Neural cell (in vitro differentiated cells): Measurements from ENCODE around the gene PGA3. TPM values are rescaled to one million over a fixed set of nuclear protein-coding genes. Genes with fewer than 3 reads are reported as not detected.
"Not testable (repeated sequence)": the region's sequence is repeated elsewhere in the genome, so short reads cannot be mapped to it uniquely, and the experiment has no call there.

Source experiments
- H2AFZ ChIP-seq: fragments of 200-600, 300-800 bp; sonication (generic), shearing (Covaris generic); 2 replicates; pipeline ENCODE4 v1.6.0; 2014; ENCODE audit warnings: low read depth, mild to moderate bottlenecking, antibody characterized with exemption, low read length, moderate library complexity
- H3F3A ChIP-seq: fragments of 200-600 bp; shearing (Covaris generic); 2 replicates; pipeline ENCODE4 v1.6.1; 2016; ENCODE audit warnings: mild to moderate bottlenecking, moderate library complexity, mixed read lengths, antibody characterized with exemption, low read length; ENCODE audit not compliant: insufficient read depth, poor library complexity, severe bottlenecking
- H3K27ac ChIP-seq: fragments of 200-600, 300-800 bp; sonication (generic), shearing (Covaris generic); 2 replicates; pipeline ENCODE4 v1.5.1; 2014; ENCODE audit warnings: mild to moderate bottlenecking, low read length, moderate library complexity
- H3K27me3 ChIP-seq: fragments of 300-800, 200-600 bp; sonication (generic), shearing (Covaris generic); 2 replicates; pipeline ENCODE4 v1.6.0; 2014; ENCODE audit warnings: mild to moderate bottlenecking, low read depth, low read length, moderate library complexity; ENCODE audit not compliant: insufficient read depth
- H3K36me3 ChIP-seq: fragments of 300-800, 200-600 bp; sonication (generic), shearing (Covaris generic); 2 replicates; pipeline ENCODE4 v1.5.1; 2014; ENCODE audit warnings: mild to moderate bottlenecking, antibody characterized with exemption, low read length, moderate library complexity; ENCODE audit not compliant: insufficient read depth
- H3K4me2 ChIP-seq: fragments of 300-800, 200-600 bp; sonication (generic), shearing (Covaris generic); 2 replicates; pipeline ENCODE4 v1.6.0; 2014; ENCODE audit warnings: mild to moderate bottlenecking, low read length
- H3K4me3 ChIP-seq: fragments of 300-800, 200-600 bp; sonication (generic), shearing (Covaris generic); 2 replicates; pipeline ENCODE4 v1.5.1; 2014; ENCODE audit warnings: mild to moderate bottlenecking, low read length, moderate library complexity
- H3K79me2 ChIP-seq: fragments of 200-600 bp; shearing (Covaris generic); replicated peaks from 2 replicates; pipeline ENCODE4 v1.6.0; 2014; ENCODE audit warnings: mild to moderate bottlenecking, low read length, moderate library complexity; ENCODE audit not compliant: insufficient read depth
- H3K9ac ChIP-seq: fragments of 300-800, 200-600 bp; sonication (generic), shearing (Covaris generic); 2 replicates; pipeline ENCODE4 v1.6.1; 2016; ENCODE audit warnings: mild to moderate bottlenecking, low read length, mixed read lengths
- H3K9me2 ChIP-seq: fragments of 200-600 bp; shearing (Covaris generic); 2 replicates; pipeline ENCODE4 v1.6.1; 2016; ENCODE audit warnings: mild to moderate bottlenecking, low read length, mixed read lengths; ENCODE audit not compliant: insufficient read depth
- H3K9me3 ChIP-seq: fragments of 200-600, 300-800 bp; sonication (generic), shearing (Covaris generic); 2 replicates; pipeline ENCODE4 v1.6.1; 2016; ENCODE audit warnings: mild to moderate bottlenecking, mixed run types, low read length, moderate library complexity, mixed read lengths
- H4K20me1 ChIP-seq: fragments of 200-600 bp; shearing (Covaris generic); 2 replicates; pipeline ENCODE4 v1.6.1; 2016; ENCODE audit warnings: mild to moderate bottlenecking, mixed run types; ENCODE audit not compliant: insufficient read depth
- EP300 ChIP-seq: fragments of 450-650 bp; conservative IDR thresholded peaks from 2 replicates; pipeline ENCODE4 v1.6.1; 2014; ENCODE audit warnings: antibody characterized with exemption, mild to moderate bottlenecking, moderate library complexity; ENCODE audit not compliant: poor library complexity, severe bottlenecking
- MXI1 ChIP-seq: fragments of 450-650 bp; conservative IDR thresholded peaks from 2 replicates; pipeline ENCODE4 v1.6.1; 2014; ENCODE audit warnings: antibody characterized with exemption, mild to moderate bottlenecking; ENCODE audit not compliant: poor library complexity, severe bottlenecking
- POLR2AphosphoS5 ChIP-seq: IDR thresholded peaks from 2 replicates; pipeline ENCODE4 v1.6.1; 2012
- RAD21 ChIP-seq: fragments of 450-650 bp; conservative IDR thresholded peaks from 2 replicates; pipeline ENCODE4 v1.6.1; 2014; ENCODE audit warnings: antibody characterized with exemption, mild to moderate bottlenecking, moderate library complexity
- TAF1 ChIP-seq: IDR thresholded peaks from 2 replicates; pipeline ENCODE4 v1.6.1; 2012; ENCODE audit warnings: low read depth
- polyA plus RNA-seq: library from polyadenylated mRNA; depleted of rRNA; stranded (reverse); fragments of >200 nt; gene quantifications from 2 replicates; pipeline ENCODE4 v1.2.3, GENCODE V29; 2014
- TF ChIP-seq, protein P1 (sequence below): fragments of 450-650 bp; IDR thresholded peaks from 2 replicates; pipeline ENCODE4 v1.5.1; 2014; ENCODE audit warnings: antibody characterized with exemption, mild to moderate bottlenecking, moderate library complexity; ENCODE audit not compliant: poor library complexity, severe bottlenecking
- TF ChIP-seq, protein P2 (sequence below): IDR thresholded peaks from 2 replicates; pipeline ENCODE4 v1.6.1; 2012; ENCODE audit warnings: borderline replicate concordance

Gene PGA3
- polyA plus RNA-seq, 1 donor from 2014 or later: not detected

DNA sequence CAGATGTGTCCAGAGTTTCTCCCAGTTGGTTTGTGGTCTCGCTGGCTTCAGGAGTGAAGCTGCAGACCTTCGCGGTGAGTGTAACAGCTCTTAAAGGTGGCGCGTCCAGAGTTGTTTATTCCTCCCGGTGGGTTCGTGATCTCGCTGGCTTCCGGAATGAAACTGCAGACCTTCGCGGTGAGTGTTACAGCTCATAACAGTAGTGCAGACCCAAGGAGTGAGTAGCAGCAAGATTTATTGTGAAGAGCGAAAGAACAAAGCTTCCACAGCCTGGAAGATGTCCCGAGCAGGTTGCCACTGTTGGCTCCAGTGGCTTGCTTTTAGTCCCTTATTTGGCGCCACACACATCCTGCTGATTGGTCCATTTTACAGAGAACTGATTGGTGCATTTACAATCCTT, 1.8 kb upstream of the PGA3 start:
- Histone ChIP-seq H3K9me2 (no peaks in the 10 kb centered on the region), H3K36me3 (no peaks in the 10 kb centered on the region), H3F3A (no peaks in the 10 kb centered on the region), H3K9me3 (no peaks in the 10 kb centered on the region), H3K79me2 (no peaks in the 10 kb centered on the region), H3K9ac (no peak overlapping the region), H4K20me1 (no peaks in the 10 kb centered on the region), H3K27ac (no peak overlapping the region), H3K4me2 (no peak overlapping the region), H3K4me3 (no peak overlapping the region), H2AFZ (no peak overlapping the region), H3K27me3 (no peaks in the 10 kb centered on the region)
- no peak for TF ChIP-seq RAD21
- no peak for TF ChIP-seq MXI1
- TF ChIP-seq, protein P1, sequence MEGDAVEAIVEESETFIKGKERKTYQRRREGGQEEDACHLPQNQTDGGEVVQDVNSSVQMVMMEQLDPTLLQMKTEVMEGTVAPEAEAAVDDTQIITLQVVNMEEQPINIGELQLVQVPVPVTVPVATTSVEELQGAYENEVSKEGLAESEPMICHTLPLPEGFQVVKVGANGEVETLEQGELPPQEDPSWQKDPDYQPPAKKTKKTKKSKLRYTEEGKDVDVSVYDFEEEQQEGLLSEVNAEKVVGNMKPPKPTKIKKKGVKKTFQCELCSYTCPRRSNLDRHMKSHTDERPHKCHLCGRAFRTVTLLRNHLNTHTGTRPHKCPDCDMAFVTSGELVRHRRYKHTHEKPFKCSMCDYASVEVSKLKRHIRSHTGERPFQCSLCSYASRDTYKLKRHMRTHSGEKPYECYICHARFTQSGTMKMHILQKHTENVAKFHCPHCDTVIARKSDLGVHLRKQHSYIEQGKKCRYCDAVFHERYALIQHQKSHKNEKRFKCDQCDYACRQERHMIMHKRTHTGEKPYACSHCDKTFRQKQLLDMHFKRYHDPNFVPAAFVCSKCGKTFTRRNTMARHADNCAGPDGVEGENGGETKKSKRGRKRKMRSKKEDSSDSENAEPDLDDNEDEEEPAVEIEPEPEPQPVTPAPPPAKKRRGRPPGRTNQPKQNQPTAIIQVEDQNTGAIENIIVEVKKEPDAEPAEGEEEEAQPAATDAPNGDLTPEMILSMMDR: no peak
- TF ChIP-seq TAF1: no peak
- no peak for TF ChIP-seq EP300
- no peak for TF ChIP-seq POLR2AphosphoS5
- TF ChIP-seq, protein P2, sequence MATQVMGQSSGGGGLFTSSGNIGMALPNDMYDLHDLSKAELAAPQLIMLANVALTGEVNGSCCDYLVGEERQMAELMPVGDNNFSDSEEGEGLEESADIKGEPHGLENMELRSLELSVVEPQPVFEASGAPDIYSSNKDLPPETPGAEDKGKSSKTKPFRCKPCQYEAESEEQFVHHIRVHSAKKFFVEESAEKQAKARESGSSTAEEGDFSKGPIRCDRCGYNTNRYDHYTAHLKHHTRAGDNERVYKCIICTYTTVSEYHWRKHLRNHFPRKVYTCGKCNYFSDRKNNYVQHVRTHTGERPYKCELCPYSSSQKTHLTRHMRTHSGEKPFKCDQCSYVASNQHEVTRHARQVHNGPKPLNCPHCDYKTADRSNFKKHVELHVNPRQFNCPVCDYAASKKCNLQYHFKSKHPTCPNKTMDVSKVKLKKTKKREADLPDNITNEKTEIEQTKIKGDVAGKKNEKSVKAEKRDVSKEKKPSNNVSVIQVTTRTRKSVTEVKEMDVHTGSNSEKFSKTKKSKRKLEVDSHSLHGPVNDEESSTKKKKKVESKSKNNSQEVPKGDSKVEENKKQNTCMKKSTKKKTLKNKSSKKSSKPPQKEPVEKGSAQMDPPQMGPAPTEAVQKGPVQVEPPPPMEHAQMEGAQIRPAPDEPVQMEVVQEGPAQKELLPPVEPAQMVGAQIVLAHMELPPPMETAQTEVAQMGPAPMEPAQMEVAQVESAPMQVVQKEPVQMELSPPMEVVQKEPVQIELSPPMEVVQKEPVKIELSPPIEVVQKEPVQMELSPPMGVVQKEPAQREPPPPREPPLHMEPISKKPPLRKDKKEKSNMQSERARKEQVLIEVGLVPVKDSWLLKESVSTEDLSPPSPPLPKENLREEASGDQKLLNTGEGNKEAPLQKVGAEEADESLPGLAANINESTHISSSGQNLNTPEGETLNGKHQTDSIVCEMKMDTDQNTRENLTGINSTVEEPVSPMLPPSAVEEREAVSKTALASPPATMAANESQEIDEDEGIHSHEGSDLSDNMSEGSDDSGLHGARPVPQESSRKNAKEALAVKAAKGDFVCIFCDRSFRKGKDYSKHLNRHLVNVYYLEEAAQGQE: no peak

- not testable (repeated sequence) for H3K9ac ChIP-seq, H3K9me2 ChIP-seq, H3K4me3 ChIP-seq, H4K20me1 ChIP-seq, H3F3A ChIP-seq, H3K4me2 ChIP-seq, H3K79me2 ChIP-seq, H3K27ac ChIP-seq, H2AFZ ChIP-seq, H3K9me3 ChIP-seq, H3K36me3 ChIP-seq, H3K27me3 ChIP-seq
Measured at GRCh38 chr11:61203873-61204272, 558 bp downstream of the PGA3 start.

GRCh38 chr11:61204502-61205059, 1.3 kb downstream of the PGA3 start:
- H3K79me2 ChIP-seq, H2AFZ ChIP-seq, H3K4me3 ChIP-seq, H3K9me3 ChIP-seq, H3K9me2 ChIP-seq, H3K9ac ChIP-seq, H3K27me3 ChIP-seq, H3K4me2 ChIP-seq, H4K20me1 ChIP-seq, H3F3A ChIP-seq, H3K27ac ChIP-seq, H3K36me3 ChIP-seq: not testable (repeated sequence)

DNA sequence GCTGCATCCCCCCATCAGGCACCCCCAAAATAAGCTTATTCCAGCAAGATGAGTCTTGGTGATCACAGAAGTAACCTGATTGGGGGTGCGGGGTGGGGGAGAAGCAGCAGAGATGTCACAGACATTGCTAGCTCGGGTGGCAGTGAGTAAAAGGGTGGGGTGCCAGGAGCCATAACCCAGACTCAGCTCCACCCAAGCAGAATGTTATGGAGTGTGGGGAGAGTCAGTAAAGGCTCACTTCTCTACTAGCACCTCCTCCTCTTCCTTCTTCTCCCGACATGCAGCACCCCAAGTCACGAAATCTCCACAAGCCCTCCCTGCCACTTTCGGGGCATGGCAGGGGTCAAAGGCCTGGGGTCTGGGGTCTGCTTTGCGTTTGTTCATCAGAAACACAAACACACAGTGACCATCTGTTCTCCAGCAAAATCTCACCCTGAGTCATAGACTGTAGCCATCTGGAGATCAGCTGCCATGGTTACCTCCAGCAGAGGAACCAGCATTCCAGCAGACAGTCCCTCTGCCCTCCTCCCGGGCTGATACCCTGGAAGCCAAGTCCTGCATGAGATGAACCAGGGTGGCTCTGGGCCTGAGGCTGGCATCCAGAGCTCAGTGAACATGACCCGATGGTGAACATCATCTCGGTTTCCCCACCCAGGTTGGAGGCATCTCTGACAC, 4.5 kb downstream of the PGA3 start:
- H3K4me2 ChIP-seq: not testable (repeated sequence)

GRCh38 chr11:61210629-61211028, 7.3 kb downstream of the PGA3 start:
- not testable (repeated sequence) for H3K9me3 ChIP-seq, H3K9ac ChIP-seq, H3K4me2 ChIP-seq, H3K79me2 ChIP-seq, H3K9me2 ChIP-seq, H3K27me3 ChIP-seq, H3K27ac ChIP-seq, H4K20me1 ChIP-seq, H2AFZ ChIP-seq, H3K36me3 ChIP-seq, H3K4me3 ChIP-seq, H3F3A ChIP-seq

More for the DNA sequence above, 4.5 kb downstream of the PGA3 start:
- not testable (repeated sequence) for H3K9me2 ChIP-seq, H3K27ac ChIP-seq, H2AFZ ChIP-seq, H3K79me2 ChIP-seq, H3K9ac ChIP-seq, H3K9me3 ChIP-seq, H3K4me3 ChIP-seq, H3K27me3 ChIP-seq, H3F3A ChIP-seq, H4K20me1 ChIP-seq, H3K36me3 ChIP-seq
